Measurements from ENCODE around the gene TBC1D21. TPM values are rescaled to one million over a fixed set of nuclear protein-coding genes. Genes with fewer than 3 reads are reported as not detected.

TBC1D21 gene
- total RNA-seq, 1 experiment from 2014 or later, result not detected

DNA sequence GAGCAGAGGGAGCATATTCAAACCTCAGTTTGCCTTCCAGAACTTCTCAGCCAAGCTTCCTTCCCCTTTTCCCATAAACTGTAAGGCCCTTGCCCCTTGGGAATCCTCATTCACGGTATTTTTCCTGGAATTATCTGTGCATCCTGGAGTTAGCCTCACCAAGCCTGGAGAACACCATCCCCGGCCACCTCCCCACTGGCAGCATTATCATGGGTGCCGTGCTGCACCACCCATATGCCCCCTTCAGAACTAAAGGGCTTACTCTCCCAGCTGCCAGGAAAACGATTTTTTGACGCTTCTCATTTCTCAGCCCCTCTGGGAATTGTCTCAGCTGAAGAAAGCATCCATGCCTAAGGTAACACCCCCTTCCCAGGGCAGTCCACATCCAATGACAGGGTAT lies 20.9 kb upstream of the TBC1D21 start:
- CTCF ChIA-PET, result interaction anchor here (1.2 kb wide), 1 partner anchor 21 kb away, joined by 4 read pairs; no protein-coding TSS in a partner anchor
- Mint-ChIP-seq H3K4me1 (ENCODE audit: insufficient read depth, unreplicated experiment) (no peaks in the 10 kb centered on the region), H3K27ac (ENCODE audit: low read depth, unreplicated experiment) (no peak overlapping the region), H3K9me3 (ENCODE audit: unreplicated experiment) (no peaks in the 10 kb centered on the region), H3K36me3 (ENCODE audit: insufficient read depth, unreplicated experiment) (no peaks in the 10 kb centered on the region), H3K27me3 (ENCODE audit: insufficient read depth, unreplicated experiment) (peaks cover 95% of the 10 kb centered on the region), H3K4me3 (ENCODE audit: unreplicated experiment) (no peak overlapping the region)
- DNase-seq (ENCODE audit: unreplicated experiment), result no peak
- intact Hi-C loops (cut with micrococcal nuclease), result no loop called here
- TF ChIP-seq, protein P1, sequence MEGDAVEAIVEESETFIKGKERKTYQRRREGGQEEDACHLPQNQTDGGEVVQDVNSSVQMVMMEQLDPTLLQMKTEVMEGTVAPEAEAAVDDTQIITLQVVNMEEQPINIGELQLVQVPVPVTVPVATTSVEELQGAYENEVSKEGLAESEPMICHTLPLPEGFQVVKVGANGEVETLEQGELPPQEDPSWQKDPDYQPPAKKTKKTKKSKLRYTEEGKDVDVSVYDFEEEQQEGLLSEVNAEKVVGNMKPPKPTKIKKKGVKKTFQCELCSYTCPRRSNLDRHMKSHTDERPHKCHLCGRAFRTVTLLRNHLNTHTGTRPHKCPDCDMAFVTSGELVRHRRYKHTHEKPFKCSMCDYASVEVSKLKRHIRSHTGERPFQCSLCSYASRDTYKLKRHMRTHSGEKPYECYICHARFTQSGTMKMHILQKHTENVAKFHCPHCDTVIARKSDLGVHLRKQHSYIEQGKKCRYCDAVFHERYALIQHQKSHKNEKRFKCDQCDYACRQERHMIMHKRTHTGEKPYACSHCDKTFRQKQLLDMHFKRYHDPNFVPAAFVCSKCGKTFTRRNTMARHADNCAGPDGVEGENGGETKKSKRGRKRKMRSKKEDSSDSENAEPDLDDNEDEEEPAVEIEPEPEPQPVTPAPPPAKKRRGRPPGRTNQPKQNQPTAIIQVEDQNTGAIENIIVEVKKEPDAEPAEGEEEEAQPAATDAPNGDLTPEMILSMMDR (IDR thresholded peaks at IDR 0.05; ENCODE audit: unreplicated experiment), result no peak
- BruUV-seq (replicated peaks), result no TSS peak
- POLR2A ChIA-PET, result no interaction called here

DNA sequence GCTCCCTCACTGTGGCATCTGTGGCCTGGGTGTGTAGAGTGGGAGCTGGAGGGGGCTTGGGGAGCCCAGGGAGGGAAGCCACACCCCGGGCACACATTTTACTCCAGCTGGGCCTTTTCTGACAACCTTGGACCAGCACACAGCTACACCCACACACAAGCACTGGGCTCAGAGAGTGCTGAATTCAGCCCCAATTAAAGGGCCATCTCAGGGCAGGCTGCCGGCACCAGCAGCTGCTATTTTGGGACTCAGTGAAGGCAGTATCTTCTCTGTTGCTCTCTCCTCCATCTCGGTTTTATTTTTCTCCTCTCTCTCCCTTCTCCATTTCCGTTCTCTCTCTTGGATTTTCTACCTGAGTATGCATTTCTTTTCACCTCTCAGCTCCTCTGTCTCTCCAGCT lies 19.1 kb upstream of the TBC1D21 start:
- no peak for DNase-seq (ENCODE audit: unreplicated experiment)
- H3K27me3 Mint-ChIP-seq (ENCODE audit: insufficient read depth, unreplicated experiment), result peaks cover 87% of the 10 kb centered on the region
- no peak overlapping the region for H3K4me3 Mint-ChIP-seq (ENCODE audit: unreplicated experiment)
- TF ChIP-seq, protein P1 (IDR thresholded peaks at IDR 0.05; ENCODE audit: unreplicated experiment), result no peak
- no peak overlapping the region for H3K27ac Mint-ChIP-seq (ENCODE audit: low read depth, unreplicated experiment)
- intact Hi-C loops (cut with micrococcal nuclease), result no loop called here
- POLR2A ChIA-PET, result no interaction called here
- H3K4me1 Mint-ChIP-seq (ENCODE audit: insufficient read depth, unreplicated experiment), result no peaks in the 10 kb centered on the region
- no peaks in the 10 kb centered on the region for H3K36me3 Mint-ChIP-seq (ENCODE audit: insufficient read depth, unreplicated experiment)
- no TSS peak for BruUV-seq (replicated peaks)
- H3K9me3 Mint-ChIP-seq (ENCODE audit: unreplicated experiment), result no peaks in the 10 kb centered on the region
- CTCF ChIA-PET, result no interaction called here

DNA sequence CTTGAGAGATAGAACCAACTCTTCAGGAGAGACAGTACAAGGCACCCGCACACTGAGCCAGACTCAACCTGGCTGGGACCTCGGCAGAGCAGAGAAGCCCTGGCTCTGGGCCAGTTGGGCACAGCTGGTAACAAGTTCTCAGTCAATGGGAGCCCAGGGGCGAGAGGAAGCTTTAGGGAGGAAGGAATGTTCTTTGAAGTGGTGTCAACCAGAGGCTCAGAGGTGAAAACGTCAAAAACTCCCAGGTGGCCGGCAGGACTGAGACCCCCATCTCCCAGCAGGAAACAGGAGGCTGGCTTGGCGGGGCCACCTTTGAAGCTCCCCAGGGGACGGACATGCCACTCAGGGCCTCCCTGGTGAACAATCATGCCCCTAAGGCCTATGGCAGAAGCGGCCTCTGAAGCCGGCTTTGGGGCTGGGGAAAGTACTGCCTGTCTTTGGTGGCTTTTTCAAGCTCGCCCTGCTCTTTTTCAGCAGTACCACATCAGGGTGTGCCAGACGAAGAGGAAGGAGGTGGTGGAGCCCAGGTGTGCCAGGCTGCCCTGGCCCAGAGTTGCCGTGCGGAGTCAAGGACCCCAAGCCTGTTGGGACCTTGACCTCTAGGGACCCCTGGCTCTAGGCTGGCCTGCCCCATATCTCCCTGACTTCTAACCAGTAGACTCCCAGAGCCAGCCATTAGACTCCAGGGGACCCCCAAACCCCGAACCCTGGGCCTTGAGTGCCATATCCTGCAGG lies 16.7 kb upstream of the TBC1D21 start:
- H3K27ac Mint-ChIP-seq (ENCODE audit: low read depth, unreplicated experiment), result no peak overlapping the region
- H3K27me3 Mint-ChIP-seq (ENCODE audit: insufficient read depth, unreplicated experiment), result peaks cover 65% of the 10 kb centered on the region
- H3K9me3 Mint-ChIP-seq (ENCODE audit: unreplicated experiment), result no peaks in the 10 kb centered on the region
- no peak overlapping the region for H3K4me3 Mint-ChIP-seq (ENCODE audit: unreplicated experiment)
- no peaks in the 10 kb centered on the region for H3K36me3 Mint-ChIP-seq (ENCODE audit: insufficient read depth, unreplicated experiment)
- POLR2A ChIA-PET, result no interaction called here
- BruUV-seq (replicated peaks), result no TSS peak
- CTCF ChIA-PET, result interaction anchor here (0.7 to 1.4 kb wide), 2 partner anchors 18 to 191 kb away, joined by 3 to 4 read pairs; no protein-coding TSS in a partner anchor
- TF ChIP-seq, protein P1 (IDR thresholded peaks at IDR 0.05; ENCODE audit: unreplicated experiment), result no peak
- DNase-seq (ENCODE audit: unreplicated experiment), result peak; percentile 21
- intact Hi-C loops (cut with micrococcal nuclease), result no loop called here
- H3K4me1 Mint-ChIP-seq (ENCODE audit: insufficient read depth, unreplicated experiment), result no peaks in the 10 kb centered on the region

DNA sequence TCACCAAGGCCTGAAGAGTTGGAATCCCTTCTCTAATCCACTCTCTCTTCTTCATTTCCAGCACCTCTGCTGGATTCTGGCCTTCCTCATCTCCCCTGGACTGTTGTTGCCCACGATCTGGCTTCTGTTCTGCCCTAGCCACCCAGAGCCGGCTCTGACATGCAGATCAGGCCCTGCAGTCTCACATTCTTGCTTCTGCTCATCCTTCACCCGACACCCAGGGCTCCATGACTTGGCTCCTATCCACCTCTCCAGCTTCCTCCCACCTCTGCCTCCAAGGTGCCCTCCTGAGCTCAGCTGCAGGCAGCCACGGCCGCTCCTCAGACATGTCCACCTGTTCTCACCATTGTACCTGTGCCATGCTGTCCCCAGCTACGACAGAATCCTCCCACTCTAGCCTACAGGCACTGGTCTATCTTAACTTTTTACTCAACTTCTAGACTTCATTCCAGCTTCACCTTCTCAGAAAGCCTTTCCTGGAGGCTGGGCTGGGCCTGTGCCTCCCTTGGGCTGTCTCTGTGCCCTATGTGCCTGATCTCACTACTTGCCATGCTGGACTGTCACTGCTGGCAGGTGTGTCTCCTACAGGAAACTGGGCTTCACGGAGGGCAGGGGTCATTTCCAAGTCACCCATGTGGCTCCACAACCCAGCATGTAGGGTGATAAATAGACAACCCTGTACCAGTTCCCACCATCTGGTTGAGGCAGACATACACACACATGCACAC lies 16.0 kb upstream of the TBC1D21 start:
- TF ChIP-seq, protein P1 (IDR thresholded peaks at IDR 0.05; ENCODE audit: unreplicated experiment), result no peak
- Mint-ChIP-seq H3K27me3 (ENCODE audit: insufficient read depth, unreplicated experiment) (peaks cover 65% of the 10 kb centered on the region), H3K4me1 (ENCODE audit: insufficient read depth, unreplicated experiment) (no peaks in the 10 kb centered on the region), H3K36me3 (ENCODE audit: insufficient read depth, unreplicated experiment) (no peaks in the 10 kb centered on the region), H3K9me3 (ENCODE audit: unreplicated experiment) (no peaks in the 10 kb centered on the region), H3K4me3 (ENCODE audit: unreplicated experiment) (no peak overlapping the region), H3K27ac (ENCODE audit: low read depth, unreplicated experiment) (no peak overlapping the region)
- DNase-seq (ENCODE audit: unreplicated experiment), result no peak
- no TSS peak for BruUV-seq (replicated peaks)
- POLR2A ChIA-PET, result no interaction called here
- CTCF ChIA-PET, result no interaction called here
- intact Hi-C loops (cut with micrococcal nuclease), result no loop called here
